ENCODE results near the gene IPO5. TPM values are rescaled to one million over a fixed set of nuclear protein-coding genes. Genes with fewer than 3 reads are reported as not detected.
"Not testable (repeated sequence)": the region's sequence is repeated elsewhere in the genome, so short reads cannot be mapped to it uniquely, and the experiment has no call there.

The IPO5 gene
- total RNA-seq, 4 donors from 2014 or later: 29.8 to 101 (median 42.1) TPM

GRCh38 chr13:97944396-97945029 lies 9.0 kb upstream of the IPO5 start:
- Histone ChIP-seq H3K27ac (no peak overlapping the region), H3K4me1 (no peaks in the 10 kb centered on the region), H3K9me3 (no peaks in the 10 kb centered on the region), H3K4me3 (no peak overlapping the region), H3K36me3 (no peaks in the 10 kb centered on the region), H3K27me3 (no peaks in the 10 kb centered on the region)
- TF ChIP-seq POLR2A (IDR thresholded peaks at IDR 0.05): no peak
- TF ChIP-seq CTCF (IDR thresholded peaks at IDR 0.05): no peak
- no peak for DNase-seq

GRCh38 chr13:97945342-97945741 lies 8.1 kb upstream of the IPO5 start:
- no peak overlapping the region for H3K27ac ChIP-seq
- no peaks in the 10 kb centered on the region for H3K36me3 ChIP-seq
- H3K9me3 ChIP-seq: no peaks in the 10 kb centered on the region
- no peak for DNase-seq
- TF ChIP-seq POLR2A (IDR thresholded peaks at IDR 0.05): no peak
- TF ChIP-seq CTCF (IDR thresholded peaks at IDR 0.05): no peak
- no peaks in the 10 kb centered on the region for H3K27me3 ChIP-seq
- no peak overlapping the region for H3K4me3 ChIP-seq
- H3K4me1 ChIP-seq: no peaks in the 10 kb centered on the region

- DNase-seq: no peak
- Histone ChIP-seq H3K9me3 (no peaks in the 10 kb centered on the region), H3K4me1 (no peaks in the 10 kb centered on the region), H3K27me3 (no peaks in the 10 kb centered on the region), H3K36me3 (no peaks in the 10 kb centered on the region), H3K4me3 (no peak overlapping the region), H3K27ac (no peak overlapping the region)
- TF ChIP-seq POLR2A (IDR thresholded peaks at IDR 0.05): no peak
- no peak for TF ChIP-seq CTCF (IDR thresholded peaks at IDR 0.05)
Measured at GRCh38 chr13:97945792-97946419, 7.6 kb upstream of the IPO5 start.

GRCh38 chr13:97946951-97947588 lies 6.4 kb upstream of the IPO5 start:
- Histone ChIP-seq H3K27me3 (no peaks in the 10 kb centered on the region), H3K4me1 (no peaks in the 10 kb centered on the region), H3K4me3 (no peak overlapping the region), H3K9me3 (no peaks in the 10 kb centered on the region), H3K27ac (no peak overlapping the region), H3K36me3 (no peaks in the 10 kb centered on the region)
- DNase-seq: no peak
- no peak for TF ChIP-seq CTCF (IDR thresholded peaks at IDR 0.05)
- TF ChIP-seq POLR2A (IDR thresholded peaks at IDR 0.05): no peak

- Histone ChIP-seq H3K9me3 (no peaks in the 10 kb centered on the region), H3K27me3 (no peaks in the 10 kb centered on the region), H3K4me1 (no peaks in the 10 kb centered on the region), H3K36me3 (no peaks in the 10 kb centered on the region), H3K27ac (no peak overlapping the region), H3K4me3 (no peak overlapping the region)
- no peak for DNase-seq
- no peak for TF ChIP-seq POLR2A (IDR thresholded peaks at IDR 0.05)
Measured at GRCh38 chr13:97948041-97948440, 5.4 kb upstream of the IPO5 start.

GRCh38 chr13:97949316-97949715 lies 4.2 kb upstream of the IPO5 start:
- H3K9me3 ChIP-seq, H3K4me1 ChIP-seq, DNase-seq, H3K27ac ChIP-seq, H3K27me3 ChIP-seq, H3K36me3 ChIP-seq, H3K4me3 ChIP-seq: not testable (repeated sequence)
